Right atrium auricular region (tissue), 2 donors: ENCODE data around the gene RPS13. TPM values are rescaled to one million over a fixed set of nuclear protein-coding genes. Genes with fewer than 3 reads are reported as not detected.
"Not testable (repeated sequence)": the region's sequence is repeated elsewhere in the genome, so short reads cannot be mapped to it uniquely, and the experiment has no call there.

ENCODE experiments used
- DNase-seq: peaks from one replicate; pipeline ENCODE4 v3.0.0-alpha.2; 2019; ENCODE audit warnings: low spot score
- H3K27ac ChIP-seq, 2 donors: fragments of 200-600 bp; sonication (generic); 1 replicate in 1 of 2; 2 replicates in 1 of 2; pipeline ENCODE4 v1.5.1; 2016 to 2019
- H3K27me3 ChIP-seq, 2 donors: fragments of 200-600 bp; sonication (generic); one replicate each; pipeline versions ENCODE4 v1.5.1 to v1.6.0; 2017 to 2019
- H3K36me3 ChIP-seq: fragments of 200-600 bp; sonication (generic); one replicate; pipeline ENCODE4 v1.5.1; 2016
- H3K4me1 ChIP-seq, 2 donors: fragments of 200-600 bp; sonication (generic); one replicate each; pipeline versions ENCODE4 v1.5.1 to v1.6.0; 2017 to 2019
- H3K4me3 ChIP-seq, 2 donors: fragments of 200-600 bp; sonication (generic); 1 replicate in 1 of 2; 2 replicates in 1 of 2; pipeline ENCODE4 v1.5.1; 2017 to 2019; ENCODE audit warnings: mild to moderate bottlenecking in 1 of 2, moderate library complexity in 1 of 2
- H3K9me3 ChIP-seq, 2 donors: fragments of 200-600 bp; sonication (generic); one replicate each; pipeline ENCODE4 v1.5.1; 2019
- CTCF ChIP-seq, 2 donors: fragments of 200-600 bp; sonication (generic); IDR thresholded peaks; one replicate each; pipeline ENCODE4 v1.5.1; 2019; ENCODE audit warnings: antibody characterized with exemption in 2 of 2
- total RNA-seq, 2 donors: library from RNA; depleted of rRNA; stranded (reverse); fragments of >200 nt; gene quantifications; one replicate each; pipeline ENCODE4 v1.1.0, GENCODE V29; 2016

The RPS13 gene
- total RNA-seq: 1,000 to 10,000 TPM in 1 of 2 donors, 100 to 1,000 TPM in 1; 706 to 1,241 TPM

- Histone ChIP-seq H3K4me1 (peaks cover 0 to 20% of the 10 kb centered on the region in 2 donors), H3K36me3 (peaks cover 24% of the 10 kb centered on the region), H3K4me3 (peak within 1 kb of the TSS; percentile 77 to 95), H3K27me3 (no peaks in the 10 kb centered on the region), H3K27ac (peak within 1 kb of the TSS; percentile 83 to 96), H3K9me3 (no peaks in the 10 kb centered on the region)
- peak; percentile 98 for DNase-seq
- TF ChIP-seq CTCF (IDR thresholded peaks at IDR 0.05): no peak
These were observed at the start of gene RPS13 for GRCh38 chr11:17077520-17078401. Gene RPS13, minus strand, starts transcription at chr11:17077667. Its CDS starts 26 bp downstream, at chr11:17077641.

DNA sequence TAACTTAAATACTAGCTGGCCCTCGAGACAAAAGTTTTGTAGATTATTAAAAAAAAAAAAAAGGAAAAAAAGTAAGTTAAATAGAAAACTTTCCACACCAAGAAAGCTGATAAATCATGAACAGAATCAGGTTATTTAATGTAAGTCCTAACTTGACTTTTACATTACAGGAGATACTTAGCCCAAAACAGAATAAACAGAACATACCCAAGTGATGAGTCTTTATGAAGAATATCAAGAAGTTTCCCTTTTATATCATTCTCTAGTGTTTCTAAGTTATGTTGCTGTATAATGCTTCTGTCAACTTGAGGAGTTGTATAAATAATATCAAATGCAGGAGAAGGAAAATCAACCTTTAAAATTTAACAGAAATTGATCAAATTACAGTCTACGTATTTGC, 44.5 kb upstream of the RPS13 start:
- no peaks in the 10 kb centered on the region for H3K4me1 ChIP-seq
- H3K9me3 ChIP-seq: no peaks in the 10 kb centered on the region
- no peak overlapping the region for H3K4me3 ChIP-seq
- H3K36me3 ChIP-seq: peaks cover 27% of the 10 kb centered on the region
- no peak overlapping the region for H3K27ac ChIP-seq
- no peak for DNase-seq
- no peaks in the 10 kb centered on the region for H3K27me3 ChIP-seq
- no peak for TF ChIP-seq CTCF (IDR thresholded peaks at IDR 0.05)

GRCh38 chr11:17117262-17117661, 39.8 kb upstream of the RPS13 start:
- H3K27ac ChIP-seq: no peak overlapping the region
- H3K4me1 ChIP-seq: no peaks in the 10 kb centered on the region
- no peak for TF ChIP-seq CTCF (IDR thresholded peaks at IDR 0.05)
- DNase-seq: no peak
- no peaks in the 10 kb centered on the region for H3K27me3 ChIP-seq
- H3K4me3 ChIP-seq: no peak overlapping the region
- H3K9me3 ChIP-seq: no peaks in the 10 kb centered on the region
- H3K36me3 ChIP-seq: peaks cover 48% of the 10 kb centered on the region

GRCh38 chr11:17116117-17116516, 38.6 kb upstream of the RPS13 start:
- no peak overlapping the region for H3K27ac ChIP-seq
- no peak for TF ChIP-seq CTCF (IDR thresholded peaks at IDR 0.05)
- no peaks in the 10 kb centered on the region for H3K4me1 ChIP-seq
- no peaks in the 10 kb centered on the region for H3K27me3 ChIP-seq
- no peaks in the 10 kb centered on the region for H3K9me3 ChIP-seq
- no peak for DNase-seq
- peaks cover 55% of the 10 kb centered on the region for H3K36me3 ChIP-seq
- no peak overlapping the region for H3K4me3 ChIP-seq

GRCh38 chr11:17107745-17108144, 30.3 kb upstream of the RPS13 start:
- not testable (repeated sequence) for H3K27ac ChIP-seq, H3K9me3 ChIP-seq, H3K27me3 ChIP-seq, H3K4me1 ChIP-seq, DNase-seq, H3K4me3 ChIP-seq
- peaks cover 78% of the 10 kb centered on the region for H3K36me3 ChIP-seq

DNA sequence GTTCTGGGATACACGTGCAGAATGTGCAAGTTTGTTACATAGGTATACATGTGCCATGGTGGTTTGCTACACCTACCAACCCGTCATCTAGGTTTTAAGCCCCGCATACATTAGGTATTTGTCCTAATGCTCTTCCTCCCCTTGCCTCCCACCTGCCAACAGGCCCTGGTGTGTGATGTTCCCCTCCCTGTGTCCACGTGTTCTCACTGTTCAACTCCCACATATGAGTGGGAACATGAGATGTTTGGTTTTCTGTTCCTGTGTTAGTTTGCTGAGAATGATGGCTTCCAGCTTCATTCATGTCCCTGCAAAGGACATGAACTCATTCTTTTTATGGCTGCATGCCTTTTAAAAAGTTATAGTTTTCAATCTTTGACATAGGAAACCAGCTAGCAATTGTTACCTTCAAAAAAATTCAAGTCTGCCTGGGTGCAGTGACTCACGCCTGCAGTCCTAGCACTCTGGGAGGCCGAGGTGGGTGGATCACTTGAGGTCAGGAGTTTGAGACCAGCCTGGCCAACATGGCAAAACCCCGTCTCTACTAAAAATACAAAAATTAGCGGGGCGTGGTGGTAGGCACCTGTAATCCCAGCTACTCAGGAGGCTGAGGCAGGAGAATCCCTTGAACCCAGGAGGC, 28.1 kb upstream of the RPS13 start:
- not testable (repeated sequence) for H3K27me3 ChIP-seq, H3K27ac ChIP-seq, DNase-seq, H3K9me3 ChIP-seq, H3K4me3 ChIP-seq, H3K4me1 ChIP-seq
- H3K36me3 ChIP-seq: peaks cover 62% of the 10 kb centered on the region
